CD4-positive, alpha-beta T cell treated with Interleukin-2 at 100 ng/mL for 4 hours (primary cell): ENCODE measurements around the gene MAPK4.

Source experiments
- DNase-seq: peaks from one replicate; pipeline ENCODE4 v3.0.0-alpha.2; 2020; ENCODE audit warnings: low spot score

Gene MAPK4

DNA sequence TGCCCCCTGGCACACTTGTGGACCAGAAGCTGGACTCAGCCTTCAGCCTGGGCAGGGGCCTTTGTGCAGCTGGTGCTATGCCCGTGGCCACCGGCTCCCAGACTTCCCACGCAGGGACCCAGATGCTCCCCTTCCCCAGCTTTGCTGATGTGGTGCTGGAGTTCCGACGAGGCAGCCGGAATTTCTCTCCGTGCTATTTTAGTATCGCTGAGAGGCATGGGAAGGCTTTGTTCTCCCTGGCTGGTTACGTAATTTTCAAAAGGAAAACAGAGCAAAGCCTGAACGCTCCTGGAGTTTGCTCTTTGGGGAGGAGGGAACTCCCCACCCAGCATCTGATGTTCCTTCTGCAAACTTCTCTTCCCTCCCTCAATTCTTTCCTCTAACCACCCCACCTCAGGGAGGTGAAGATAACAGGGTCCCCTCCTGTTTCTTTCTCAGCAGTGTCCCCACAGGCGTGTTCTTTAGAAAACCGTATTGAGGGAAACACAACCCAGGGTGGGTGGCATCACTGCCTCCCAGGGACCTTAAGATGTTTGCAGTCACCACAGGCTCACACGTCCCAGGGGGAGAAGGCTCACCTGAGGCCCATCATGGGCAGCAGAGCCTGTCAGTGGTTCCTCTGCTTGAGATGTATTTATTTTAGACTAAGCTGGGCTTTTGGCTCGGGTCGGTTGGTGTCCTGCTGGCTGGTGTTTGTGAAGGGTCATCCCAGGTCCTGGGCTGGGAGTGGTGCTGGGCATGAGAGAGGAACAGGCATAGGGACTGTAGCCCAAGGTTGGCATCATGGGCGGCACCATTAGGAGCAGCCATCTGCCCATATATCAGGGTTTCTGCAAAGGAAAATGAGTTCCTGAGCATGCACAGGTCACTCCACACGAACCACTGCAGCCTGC is 95.0 kb downstream of the MAPK4 start:
- DNase-seq = no peak

DNA sequence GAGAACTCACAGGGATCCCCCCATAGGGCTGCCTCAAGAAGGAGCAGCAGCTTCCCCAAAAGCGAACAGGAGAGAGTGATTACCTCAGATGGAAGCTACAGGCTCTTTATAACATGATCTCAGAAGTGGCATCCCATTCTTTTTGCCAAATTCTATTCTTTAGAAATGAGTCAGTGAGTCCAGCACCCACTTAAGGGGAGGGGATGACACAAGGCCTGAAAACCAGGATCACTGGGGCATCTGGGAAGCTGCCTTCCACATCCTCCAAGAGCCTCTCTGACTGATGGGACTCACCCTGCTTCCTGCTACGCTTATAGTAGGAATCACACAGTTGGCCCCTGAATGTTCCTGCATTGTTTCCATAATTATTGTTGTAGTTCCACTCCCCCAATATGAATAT is 96.5 kb downstream of the MAPK4 start:
- DNase-seq = no peak

DNA sequence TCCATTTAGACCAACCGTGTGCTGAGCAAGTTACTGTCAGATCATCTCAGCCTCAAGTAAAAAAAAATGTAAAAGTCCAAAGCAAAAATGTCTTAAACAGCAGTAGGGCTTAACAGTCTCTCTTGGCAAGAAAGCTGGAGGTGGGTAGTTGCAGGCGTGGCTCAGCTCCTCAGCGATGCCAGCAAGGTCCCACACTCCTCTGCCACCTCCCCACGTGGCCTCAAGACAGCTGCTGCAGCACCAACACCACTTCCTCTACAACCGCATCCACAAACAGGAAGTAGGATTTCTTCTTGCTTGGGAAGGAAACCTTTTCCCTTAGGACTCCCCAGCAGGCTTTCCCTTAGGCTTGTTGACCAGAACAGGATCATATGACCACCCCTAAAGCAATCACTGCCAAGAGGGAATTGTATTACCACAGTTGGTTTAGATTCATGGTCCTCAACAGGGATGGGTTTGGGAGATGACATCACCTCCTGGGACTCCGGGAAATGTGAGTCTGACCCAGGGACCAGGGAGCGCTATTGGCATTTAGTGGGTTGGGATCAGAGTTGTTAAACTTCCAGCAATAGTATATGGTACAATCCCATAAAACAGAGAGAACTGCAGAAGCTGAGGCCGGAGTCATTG is 97.1 kb downstream of the MAPK4 start:
- no peak for DNase-seq

DNA sequence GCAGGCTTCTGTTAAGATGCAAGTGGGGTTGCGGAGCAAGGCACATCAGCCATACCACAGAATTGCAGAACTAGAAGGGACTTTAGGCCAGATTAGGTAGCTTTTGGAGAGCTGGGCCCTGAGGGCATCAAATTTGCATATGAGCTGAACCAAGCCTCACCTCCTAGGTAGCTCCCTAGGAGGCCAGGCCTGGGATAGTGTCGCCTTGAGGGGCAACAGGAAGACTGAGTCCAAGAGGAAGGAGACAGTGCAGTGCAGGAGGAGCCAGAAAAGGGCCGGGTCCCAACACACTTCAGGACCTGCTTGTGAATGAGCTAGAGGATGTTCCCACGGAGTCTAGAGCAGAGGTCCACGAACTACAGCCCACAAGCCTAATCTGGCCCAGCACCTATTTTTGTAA is 98.7 kb downstream of the MAPK4 start:
- no peak for DNase-seq

DNA sequence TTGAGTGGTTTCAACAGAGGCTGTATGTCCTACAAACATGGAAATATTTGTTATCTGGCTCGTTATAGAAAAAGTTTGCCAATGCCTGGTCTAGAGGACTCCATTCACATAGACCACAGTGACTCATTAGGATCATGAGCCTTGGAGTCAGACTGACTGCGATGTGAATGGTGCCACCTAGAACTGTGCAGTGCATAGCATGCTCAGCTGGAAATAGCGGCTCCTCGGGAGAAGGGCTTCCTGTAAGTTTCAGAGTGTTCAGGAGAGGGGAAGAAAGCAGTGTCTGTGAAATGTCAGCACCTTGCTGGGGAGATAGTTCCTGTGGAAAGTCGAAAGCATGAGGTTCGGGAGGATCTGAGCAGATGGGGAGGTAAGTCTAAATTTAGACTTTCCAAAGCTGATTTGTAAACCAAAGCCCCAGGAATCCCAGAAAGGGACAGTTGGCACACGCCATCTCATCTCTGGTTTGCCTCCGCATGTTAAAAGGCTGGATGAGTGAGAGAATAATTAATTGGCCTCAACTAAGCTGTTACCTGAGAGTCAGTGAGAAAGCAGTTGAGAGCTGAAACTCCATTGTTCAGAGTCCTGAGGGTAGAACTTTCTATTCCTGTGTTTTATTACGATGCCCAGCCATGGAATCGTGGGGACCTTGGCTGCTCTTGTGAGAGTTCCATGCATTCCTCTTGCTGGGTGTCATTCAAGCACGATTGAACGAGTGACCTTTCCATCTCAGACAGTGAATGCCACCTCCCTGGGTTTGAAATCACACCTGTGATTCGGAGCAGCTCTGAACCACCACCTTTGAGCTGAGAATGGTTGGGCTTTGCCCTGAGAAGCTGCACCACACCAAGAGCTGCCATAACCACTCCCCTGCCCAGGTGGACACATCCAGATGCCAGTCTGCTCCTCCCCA is 99.5 kb downstream of the MAPK4 start:
- DNase-seq = no peak

DNA sequence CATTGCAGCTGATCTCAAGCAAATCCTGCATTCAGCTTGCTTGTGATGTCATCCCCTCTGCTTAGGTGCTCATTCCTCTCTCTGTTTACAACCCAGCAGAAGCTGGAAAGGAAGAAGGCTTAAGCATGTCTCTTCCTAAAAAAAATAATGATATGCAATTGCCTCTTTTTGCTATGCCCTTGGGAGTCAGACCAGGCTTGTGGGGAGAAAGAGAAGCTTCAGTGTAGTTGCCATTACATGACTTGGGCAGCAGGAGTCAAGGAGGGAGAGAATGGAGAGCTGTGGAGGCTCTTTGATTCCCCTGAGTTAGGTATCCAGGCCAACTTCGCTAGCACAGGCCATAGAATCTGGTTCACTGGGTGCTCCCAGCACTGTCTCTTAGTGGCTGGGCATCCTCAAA is 101.1 kb downstream of the MAPK4 start:
- DNase-seq = no peak

DNA sequence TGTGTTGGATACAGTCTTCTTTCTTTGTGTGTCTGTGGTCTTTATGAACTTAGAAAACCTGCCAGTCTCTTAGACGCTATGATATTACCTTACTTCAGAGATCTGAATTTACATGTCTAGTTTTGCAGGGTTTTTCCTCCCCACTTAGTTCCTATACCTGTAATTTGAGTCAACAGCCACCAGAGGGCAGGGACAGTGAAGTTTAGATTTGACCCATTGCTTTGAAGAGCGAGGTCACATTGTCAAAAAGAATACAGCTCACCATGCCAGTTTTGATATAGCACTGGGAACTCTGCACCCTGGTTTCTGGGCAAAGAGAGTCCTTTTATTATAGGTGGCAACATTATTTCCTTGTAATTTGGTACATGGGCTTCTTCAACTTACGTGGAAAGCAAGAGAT is 102.3 kb downstream of the MAPK4 start:
- DNase-seq = no peak

DNA sequence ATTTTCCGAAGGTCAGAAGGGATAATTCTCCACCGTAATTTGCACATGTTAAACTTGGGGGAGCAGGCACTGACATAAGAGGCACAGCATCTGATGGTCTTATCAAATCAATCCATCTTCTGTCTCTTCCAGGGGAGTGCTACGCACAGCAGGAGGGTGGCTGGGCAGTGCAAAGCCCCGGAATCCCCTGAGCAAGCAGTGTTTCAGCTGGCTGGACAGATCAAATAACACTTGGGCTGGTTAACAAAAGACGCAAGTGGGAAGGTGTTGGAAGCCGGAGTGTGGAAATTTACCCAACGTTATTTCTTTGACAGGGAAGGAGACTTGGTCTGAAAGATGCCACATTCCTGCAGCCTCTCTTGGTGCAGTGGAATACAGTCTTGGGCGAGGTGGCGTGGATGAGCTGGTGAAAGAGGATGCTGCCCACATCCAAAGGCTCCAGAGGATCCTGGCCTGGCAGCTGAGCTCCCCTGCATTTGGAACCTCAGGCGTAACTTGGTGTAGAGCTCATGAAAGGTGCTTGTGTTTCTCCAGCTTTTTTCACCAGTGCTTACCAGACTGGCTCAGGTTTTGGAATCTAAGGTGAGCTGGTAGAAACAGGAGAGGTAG is 103.0 kb downstream of the MAPK4 start:
- no peak for DNase-seq

DNA sequence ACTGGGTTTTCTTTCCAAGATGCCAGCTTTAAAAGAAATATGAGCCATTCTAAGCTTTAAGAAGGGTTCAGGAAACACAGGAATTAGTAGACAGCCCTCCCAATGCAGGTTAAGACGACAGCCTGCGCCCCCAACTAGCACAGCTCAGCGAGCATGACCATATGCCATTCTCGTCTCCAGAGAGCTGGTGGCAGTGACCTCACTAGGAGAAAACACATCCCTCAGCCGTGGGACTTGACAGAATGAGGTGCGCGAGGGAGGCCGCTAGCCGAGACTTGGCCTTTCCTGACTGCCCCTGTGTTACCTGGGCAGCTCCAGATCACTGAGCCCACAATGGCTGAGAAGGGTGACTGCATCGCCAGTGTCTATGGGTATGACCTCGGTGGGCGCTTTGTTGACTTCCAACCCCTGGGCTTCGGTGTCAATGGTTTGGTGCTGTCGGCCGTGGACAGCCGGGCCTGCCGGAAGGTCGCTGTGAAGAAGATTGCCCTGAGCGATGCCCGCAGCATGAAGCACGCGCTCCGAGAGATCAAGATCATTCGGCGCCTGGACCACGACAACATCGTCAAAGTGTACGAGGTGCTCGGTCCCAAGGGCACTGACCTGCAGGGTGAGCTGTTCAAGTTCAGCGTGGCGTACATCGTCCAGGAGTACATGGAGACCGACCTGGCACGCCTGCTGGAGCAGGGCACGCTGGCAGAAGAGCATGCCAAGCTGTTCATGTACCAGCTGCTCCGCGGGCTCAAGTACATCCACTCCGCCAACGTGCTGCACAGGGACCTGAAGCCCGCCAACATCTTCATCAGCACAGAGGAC is 103.9 kb downstream of the MAPK4 start:
- DNase-seq = no peak

DNA sequence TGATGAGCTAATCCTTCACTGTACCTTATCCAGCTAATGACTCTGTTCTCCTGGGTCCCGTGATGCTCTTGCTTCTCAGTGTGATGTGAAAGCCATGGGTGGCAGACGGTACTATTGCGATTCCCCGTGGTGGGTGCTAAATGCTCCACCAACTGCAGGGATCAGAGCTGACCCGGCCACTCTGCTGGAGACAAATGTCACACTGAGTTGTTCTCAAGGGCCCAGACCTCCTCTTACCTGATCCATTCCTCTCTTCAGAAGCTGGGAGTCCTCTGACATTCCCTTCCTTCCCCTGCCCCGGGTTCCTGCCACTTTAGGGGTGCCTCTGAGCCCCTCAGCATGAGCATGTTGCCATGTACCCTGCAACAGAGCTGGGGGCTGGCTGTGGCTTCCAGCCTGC is 105.1 kb downstream of the MAPK4 start:
- no peak for DNase-seq

DNA sequence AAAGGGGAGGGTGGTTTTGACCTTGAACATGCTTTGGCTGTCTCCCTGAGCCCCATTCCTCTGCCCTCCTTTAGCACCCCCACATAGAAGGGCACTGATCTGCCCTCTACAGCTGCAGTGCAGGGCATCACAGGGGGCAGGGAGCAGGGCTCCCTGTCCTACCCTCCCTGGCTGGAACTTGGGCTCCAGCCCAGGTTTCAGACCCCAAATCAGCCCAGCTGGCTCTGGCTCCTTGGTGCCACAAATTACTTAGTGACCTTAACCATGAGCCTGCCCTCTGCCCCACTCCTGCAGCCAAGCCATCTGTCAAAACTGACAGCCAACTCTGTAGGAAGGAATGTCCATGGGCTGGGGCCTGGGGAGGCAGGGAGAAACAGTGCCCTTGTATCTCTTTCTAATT is 105.6 kb downstream of the MAPK4 start:
- DNase-seq = no peak

DNA sequence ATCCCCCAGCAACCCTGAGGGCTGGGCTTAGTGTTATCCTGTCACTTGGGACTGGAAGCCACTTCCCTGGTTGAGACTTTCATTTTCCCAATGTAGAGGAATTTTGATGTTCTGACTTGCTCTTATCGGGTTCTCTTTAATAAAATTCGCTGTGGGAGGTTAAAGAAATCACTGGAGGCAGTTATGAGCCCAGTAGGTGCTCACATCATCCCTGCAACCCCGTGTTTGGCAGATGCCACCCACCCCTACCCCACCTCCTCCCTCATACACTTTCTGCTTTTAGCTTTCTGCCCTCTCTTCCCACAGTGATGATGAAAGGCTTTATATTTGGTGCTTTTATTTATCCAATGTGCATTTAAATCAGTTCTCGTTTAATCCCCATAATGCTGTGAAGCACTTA is 106.6 kb downstream of the MAPK4 start:
- DNase-seq = no peak

DNA sequence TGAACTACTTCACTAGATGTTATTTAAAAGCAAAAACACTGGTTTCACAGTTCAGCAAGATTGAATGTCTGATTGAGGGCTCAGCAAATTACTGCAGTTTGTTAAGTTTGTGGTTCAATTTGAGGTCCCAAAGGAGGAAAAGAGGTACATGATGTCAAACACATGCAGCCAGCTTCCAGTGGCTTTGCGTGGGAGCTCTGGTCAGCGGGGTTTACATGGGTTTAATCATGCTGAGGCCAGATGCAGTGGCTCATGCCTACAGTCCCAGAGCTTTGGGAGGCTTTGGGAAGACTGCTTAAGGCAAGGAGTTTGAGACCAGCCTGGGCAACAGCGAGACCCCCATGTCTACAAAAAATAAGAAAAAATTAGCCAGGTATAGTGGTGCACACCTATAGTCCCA is 111.5 kb downstream of the MAPK4 start:
- DNase-seq = no peak

DNA sequence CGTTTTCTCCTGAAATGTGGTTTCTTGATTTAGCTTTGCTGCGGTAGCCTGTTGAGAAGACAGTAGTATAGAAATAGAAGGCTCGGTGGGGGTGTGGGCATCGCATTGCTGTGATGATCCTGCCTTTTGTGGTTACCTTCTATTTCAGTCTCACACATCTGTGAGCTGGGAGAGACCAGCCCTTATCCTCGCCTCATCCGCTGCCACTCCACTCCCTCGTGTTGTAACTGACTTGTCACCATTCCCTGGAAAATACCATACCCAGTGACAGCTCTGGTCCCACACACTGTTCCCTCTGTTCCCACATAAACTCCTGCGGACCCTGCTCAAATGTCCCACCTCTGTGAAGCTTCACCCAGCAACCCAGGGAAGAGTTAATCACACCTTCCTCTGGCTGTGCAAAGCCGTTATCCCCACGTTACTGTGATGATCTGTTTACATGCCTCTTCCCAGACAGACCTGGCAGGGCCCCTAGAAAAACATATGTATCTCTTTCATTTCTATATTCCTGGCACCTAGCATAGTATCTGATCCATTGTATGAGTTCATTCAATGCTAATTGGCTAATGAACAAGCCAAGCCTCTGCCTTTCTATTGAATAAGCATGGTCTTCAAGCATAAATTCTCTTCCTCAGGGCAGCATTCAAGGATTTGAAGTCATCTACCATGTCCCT is 114.6 kb downstream of the MAPK4 start:
- DNase-seq = no peak

DNA sequence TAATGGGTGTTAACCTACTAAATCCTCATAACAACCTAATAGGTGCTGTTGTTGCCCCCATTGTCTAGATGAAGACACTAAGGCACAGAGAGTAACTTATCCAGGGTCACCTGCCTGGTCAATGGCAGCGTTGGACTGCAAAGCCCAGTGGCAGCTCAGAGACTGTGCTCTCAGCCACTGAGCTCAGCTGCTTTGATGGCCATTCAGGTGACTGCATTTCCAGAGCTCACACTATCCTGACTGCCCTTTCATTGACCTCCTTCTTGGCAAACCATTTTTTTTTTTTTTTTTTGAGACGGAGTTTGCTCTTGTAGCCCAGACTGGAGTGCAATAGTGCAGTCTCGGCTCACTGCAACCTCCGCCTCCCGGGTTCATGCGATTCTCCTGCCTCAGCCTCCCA is 115.2 kb downstream of the MAPK4 start:
- DNase-seq = no peak

DNA sequence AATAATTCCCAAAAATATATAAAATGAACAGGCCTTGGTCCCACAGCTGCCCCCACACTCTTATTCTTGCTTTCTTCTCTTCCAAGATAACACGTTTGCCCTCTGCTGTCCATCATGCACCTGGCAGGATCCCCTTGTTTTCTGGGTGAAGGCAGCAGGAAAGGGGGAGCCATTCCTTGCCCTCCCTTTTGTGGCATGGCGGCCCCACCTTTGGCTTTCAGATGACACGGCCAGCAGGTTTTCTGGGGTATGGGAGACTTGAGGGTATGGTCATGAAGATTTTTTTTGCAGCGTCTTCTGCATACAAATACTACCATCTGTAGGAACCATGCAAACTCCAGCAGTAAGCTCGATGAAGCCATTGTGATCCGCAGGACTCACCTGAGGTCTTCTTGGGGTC is 118.8 kb downstream of the MAPK4 start:
- DNase-seq = no peak

DNA sequence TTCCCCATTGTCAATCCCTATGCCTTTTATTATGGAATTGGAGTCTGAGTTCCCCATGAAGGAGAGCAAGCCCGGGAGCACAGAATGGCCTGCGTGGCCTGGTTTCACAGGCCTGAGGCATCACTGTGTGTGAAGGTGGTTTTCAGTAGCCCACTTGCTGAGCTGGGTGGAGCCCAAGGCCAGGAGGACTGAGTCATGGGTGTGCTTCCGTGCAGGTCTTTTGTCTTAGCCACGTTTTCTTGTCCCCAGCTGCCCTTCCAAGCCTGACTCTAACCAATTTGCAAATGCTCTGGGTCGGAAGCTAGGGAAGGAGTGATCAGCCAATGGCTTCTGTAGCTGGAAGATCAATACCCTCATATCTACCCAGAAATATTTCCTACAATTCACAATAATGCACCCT is 119.2 kb downstream of the MAPK4 start:
- DNase-seq = no peak

DNA sequence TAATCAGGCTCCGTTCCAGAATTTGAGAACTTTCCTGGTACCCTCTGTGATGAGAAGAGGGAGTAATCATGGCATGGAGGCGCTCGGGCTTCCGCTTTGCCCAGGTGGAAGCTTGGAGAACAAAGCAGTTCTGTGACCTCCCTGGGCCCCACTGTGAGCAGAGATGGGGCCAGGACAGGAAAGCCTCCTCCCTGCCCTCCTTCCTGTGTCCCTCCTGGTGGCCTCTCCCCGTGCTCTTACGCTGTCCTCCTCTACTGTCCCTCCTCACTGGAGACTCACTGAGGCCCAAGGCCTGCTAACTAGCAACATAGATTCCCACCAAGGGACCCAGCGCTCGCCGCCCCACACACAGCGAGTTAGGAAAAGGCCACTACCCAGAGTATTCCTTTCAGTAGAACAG is 119.8 kb downstream of the MAPK4 start:
- no peak for DNase-seq

DNA sequence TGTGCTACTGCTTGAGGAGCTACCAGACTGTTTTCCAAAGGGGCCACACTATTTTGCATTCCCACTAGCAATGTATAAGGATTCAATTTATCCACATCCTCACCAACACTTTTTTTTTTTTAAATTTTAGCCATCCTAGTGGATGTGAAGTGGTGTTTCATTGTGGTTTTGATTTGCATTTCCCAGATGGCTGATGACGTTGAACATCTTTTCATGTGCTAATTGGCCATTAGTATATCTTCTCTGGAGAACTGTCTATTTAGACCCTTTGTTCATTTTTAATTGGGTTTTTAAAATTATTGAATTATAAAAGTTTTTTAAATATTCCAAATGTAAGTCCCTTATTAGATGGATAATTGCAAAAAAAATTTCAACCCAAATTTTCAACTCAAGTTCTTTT is 121.1 kb downstream of the MAPK4 start:
- DNase-seq = no peak

DNA sequence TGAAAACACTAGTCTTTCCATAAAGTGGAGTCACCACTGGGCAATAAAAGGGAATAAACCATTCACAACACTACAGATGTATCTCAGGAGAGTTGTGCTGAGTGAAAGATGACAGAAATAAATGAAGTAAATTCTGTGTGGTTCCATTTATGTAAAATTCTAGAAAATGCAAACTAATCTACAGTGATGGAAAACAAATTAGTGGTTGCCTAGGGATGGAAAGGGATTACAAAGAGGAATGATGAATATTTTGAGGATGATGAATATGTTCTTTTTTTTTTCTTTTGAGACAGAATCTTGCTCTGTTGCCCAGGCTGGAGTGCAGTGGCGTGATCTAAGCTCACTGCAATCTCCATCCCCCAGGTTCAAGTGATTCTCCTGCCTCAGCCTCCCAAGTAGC is 123.0 kb downstream of the MAPK4 start:
- DNase-seq = no peak

DNA sequence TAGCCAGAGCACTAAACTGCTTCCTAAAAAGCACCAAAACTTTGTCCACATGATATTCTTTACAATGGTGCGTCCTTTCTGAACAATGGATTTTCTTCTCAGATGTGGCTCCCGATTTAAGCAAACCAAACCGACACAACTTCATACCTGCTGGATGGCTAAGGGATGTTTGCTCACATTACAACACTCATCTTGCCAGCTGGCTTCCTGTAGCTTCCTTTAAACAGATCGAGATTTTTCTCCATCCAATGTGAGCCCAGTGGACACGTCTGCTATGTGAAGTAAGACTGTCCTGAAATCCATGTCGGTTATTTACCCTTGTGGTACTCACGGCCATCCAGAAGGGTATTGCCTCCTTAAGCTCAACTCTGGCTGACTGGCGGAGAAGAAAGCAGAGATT is 126.5 kb downstream of the MAPK4 start:
- DNase-seq = no peak
